ENCODE data around the gene AP2A2.

AP2A2 gene

GRCh38 chr11:1060410-1060809, 134.7 kb downstream of the AP2A2 start:
- no peak for DNase-seq
- H3K9me3 Mint-ChIP-seq: peaks cover 9% of the 10 kb centered on the region
- no peak for ATAC-seq
- H3K4me3 Mint-ChIP-seq: no peak overlapping the region
- H3K4me1 Mint-ChIP-seq: peaks cover 13% of the 10 kb centered on the region
- H3K27ac Mint-ChIP-seq: no peak overlapping the region
- peaks cover 6% of the 10 kb centered on the region for H3K27me3 Mint-ChIP-seq
- H3K36me3 Mint-ChIP-seq (ENCODE audit: low read depth): no peaks in the 10 kb centered on the region

- Mint-ChIP-seq H3K27me3 (peaks cover 8% of the 10 kb centered on the region), H3K36me3 (ENCODE audit: low read depth) (no peaks in the 10 kb centered on the region), H3K9me3 (peaks cover 9% of the 10 kb centered on the region), H3K4me1 (peaks cover 13% of the 10 kb centered on the region), H3K27ac (no peak overlapping the region), H3K4me3 (no peak overlapping the region)
- ATAC-seq: no peak
- no peak for DNase-seq
Observed at GRCh38 chr11:1060852-1061616, 135.4 kb downstream of the AP2A2 start.

All from activated naive CD8-positive, alpha-beta T cell treated with anti-CD3 and anti-CD28 coated beads, Interleukin-2, amount 50 U/mL, for 24 hours (primary cell).